ENCODE results near the gene ZMYM3.

- TF ChIP-seq, protein P1, sequence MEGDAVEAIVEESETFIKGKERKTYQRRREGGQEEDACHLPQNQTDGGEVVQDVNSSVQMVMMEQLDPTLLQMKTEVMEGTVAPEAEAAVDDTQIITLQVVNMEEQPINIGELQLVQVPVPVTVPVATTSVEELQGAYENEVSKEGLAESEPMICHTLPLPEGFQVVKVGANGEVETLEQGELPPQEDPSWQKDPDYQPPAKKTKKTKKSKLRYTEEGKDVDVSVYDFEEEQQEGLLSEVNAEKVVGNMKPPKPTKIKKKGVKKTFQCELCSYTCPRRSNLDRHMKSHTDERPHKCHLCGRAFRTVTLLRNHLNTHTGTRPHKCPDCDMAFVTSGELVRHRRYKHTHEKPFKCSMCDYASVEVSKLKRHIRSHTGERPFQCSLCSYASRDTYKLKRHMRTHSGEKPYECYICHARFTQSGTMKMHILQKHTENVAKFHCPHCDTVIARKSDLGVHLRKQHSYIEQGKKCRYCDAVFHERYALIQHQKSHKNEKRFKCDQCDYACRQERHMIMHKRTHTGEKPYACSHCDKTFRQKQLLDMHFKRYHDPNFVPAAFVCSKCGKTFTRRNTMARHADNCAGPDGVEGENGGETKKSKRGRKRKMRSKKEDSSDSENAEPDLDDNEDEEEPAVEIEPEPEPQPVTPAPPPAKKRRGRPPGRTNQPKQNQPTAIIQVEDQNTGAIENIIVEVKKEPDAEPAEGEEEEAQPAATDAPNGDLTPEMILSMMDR (conservative IDR thresholded peaks at IDR 0.05; ENCODE audit: low read length), result no peak
- no peak for TF ChIP-seq EZH2phosphoT487 (IDR thresholded peaks at IDR 0.05; ENCODE audit: borderline replicate concordance, low read depth, low read length)
These were observed 9.4 kb downstream of the ZMYM3 start for GRCh38 chrX:71244359-71245128.
